GM12878 (cell line): Measurements from ENCODE around the gene IGFBP1. TPM values are rescaled to one million over a fixed set of nuclear protein-coding genes. Genes with fewer than 3 reads are reported as not detected.

Experiments used
- ATAC-seq: fragments of 200-7000 bp; cut with Tn5 transposase; 3 replicates; pipeline ENCODE4 v1.9.1; 2020; ENCODE audit warnings: mild to moderate bottlenecking, moderate library complexity
- BruUV-seq: library from RNA; stranded (reverse); fragments of 400-500 nt; replicated peaks from 2 replicates; lab custom pipeline; 2021; lab: Mats Ljungman, UMichigan
- CTCF ChIA-PET: fragments of 300-600 bp; sonication (Branson Sonifier 250); formaldehyde crosslinking; extraction: SDS; loops from one replicate; lab custom pipeline; 2021; ENCODE audit warnings: inconsistent platforms; lab: Yijun Ruan, JAX
- POLR2A ChIA-PET: fragments of 350-600 bp; formaldehyde crosslinking; extraction: SDS; loops from one replicate; lab custom pipeline; 2021; ENCODE audit warnings: inconsistent platforms; lab: Charles Lee
- RAD21 ChIA-PET: fragments of 300-600 bp; sonication (Branson Sonifier 250); formaldehyde crosslinking; loops from one replicate; lab custom pipeline; 2023; ENCODE audit warnings: antibody characterized with exemption; ENCODE audit not compliant: unreplicated experiment; lab: Charles Lee
- SMC1A ChIA-PET: fragments of 300-600 bp; sonication (Branson Sonifier 250); formaldehyde crosslinking; loops from one replicate; lab custom pipeline; 2023; ENCODE audit not compliant: unreplicated experiment, uncharacterized antibody; lab: Charles Lee
- DNase-seq: peaks from one replicate; pipeline ENCODE4 v3.0.0-alpha.2; 2011; ENCODE audit warnings: low read depth, low spot score
- FAIRE-seq: peaks from 3 replicates; lab custom pipeline; 2011; peaks lifted over from hg19 to GRCh38; lab: Jason Lieb, UNC
- H2AFZ ChIP-seq: 2 replicates; pipeline ENCODE4 v1.6.0; 2011; ENCODE audit warnings: low read depth, low read length, control low read depth; ENCODE audit not compliant: control insufficient read depth
- H3K27ac ChIP-seq: 2 replicates; pipeline ENCODE4 v1.5.1; 2011; ENCODE audit warnings: control low read depth; ENCODE audit not compliant: control insufficient read depth, insufficient read depth
- H3K27me3 ChIP-seq, 2 experiments: replicated peaks in 1 of 2; 2 replicates each; pipeline versions ENCODE4 v1.6.0 to v1.6.1; 2011; ENCODE audit warnings: low read length in 1 of 2; ENCODE audit not compliant: control insufficient read depth in 2 of 2, insufficient read depth in 2 of 2
- H3K36me3 ChIP-seq, 2 experiments: 2 replicates each; pipeline ENCODE4 v1.5.1; 2011; ENCODE audit warnings: low read length in 1 of 2; ENCODE audit not compliant: control insufficient read depth in 2 of 2, insufficient read depth in 2 of 2
- H3K4me1 ChIP-seq: 2 replicates; pipeline ENCODE4 v1.6.1; 2011; ENCODE audit warnings: mild to moderate bottlenecking, low read length, moderate library complexity, mixed read lengths; ENCODE audit not compliant: control insufficient read depth, insufficient read depth
- H3K4me2 ChIP-seq: 2 replicates; pipeline ENCODE4 v1.6.0; 2011; ENCODE audit warnings: control low read depth; ENCODE audit not compliant: control insufficient read depth, insufficient read depth
- H3K4me3 ChIP-seq: fragments of 200-600 bp; sonication (generic); 2 replicates; pipeline ENCODE4 v1.5.1; 2016
- H3K79me2 ChIP-seq: 2 replicates; pipeline ENCODE4 v1.6.0; 2011; ENCODE audit warnings: low read length; ENCODE audit not compliant: control insufficient read depth, insufficient read depth
- H3K9ac ChIP-seq: 2 replicates; pipeline ENCODE4 v1.8.0; 2011; ENCODE audit warnings: low read length, control low read depth, mixed read lengths; ENCODE audit not compliant: control insufficient read depth, insufficient read depth
- H3K9me3 ChIP-seq: replicated peaks from 3 replicates; pipeline ENCODE4 v1.5.1; 2011; ENCODE audit warnings: mild to moderate bottlenecking, low read length; ENCODE audit not compliant: control insufficient read depth, insufficient read depth
- H4K20me1 ChIP-seq: 2 replicates; pipeline ENCODE4 v1.6.0; 2011; ENCODE audit not compliant: control insufficient read depth, insufficient read depth
- CHD1 ChIP-seq: IDR thresholded peaks from 2 replicates; pipeline ENCODE4 v1.6.1; 2012; ENCODE audit warnings: low read depth, low read length, improper control_type of control experiment
- EP300 ChIP-seq, 2 experiments: fragments of 150-350 bp in 1 of 2; IDR thresholded peaks; 2 replicates each; pipeline ENCODE4 v1.6.1; 2011 to 2012; ENCODE audit warnings: low read depth in 2 of 2, low read length in 2 of 2, borderline replicate concordance in 1 of 2, improper control_type of control experiment in 1 of 2, inconsistent platforms in 1 of 2; ENCODE audit not compliant: control insufficient read depth in 1 of 2
- EZH2 ChIP-seq: IDR thresholded peaks from 2 replicates; pipeline ENCODE4 v1.6.1; 2012; ENCODE audit warnings: low read depth, mild to moderate bottlenecking, control low read depth, inconsistent platforms, low read length, borderline replicate concordance; ENCODE audit not compliant: control insufficient read depth
- GATAD2B ChIP-seq: fragments of 450-650 bp; conservative IDR thresholded peaks from 2 replicates; pipeline ENCODE4 v1.6.1; 2017; ENCODE audit warnings: low read depth, mild to moderate bottlenecking, moderate library complexity
- LARP7 ChIP-seq: fragments of 450-650 bp; IDR thresholded peaks from 2 replicates; pipeline ENCODE4 v1.6.1; 2017; ENCODE audit warnings: mild to moderate bottlenecking
- MXI1 ChIP-seq: fragments of 150-350 bp; IDR thresholded peaks from 2 replicates; pipeline ENCODE4 v1.6.1; 2011; ENCODE audit warnings: low read depth, mild to moderate bottlenecking, inconsistent platforms, low read length, improper control_type of control experiment
- NR2C1 ChIP-seq: fragments of 450-650 bp; IDR thresholded peaks from 2 replicates; pipeline ENCODE4 v1.6.1; 2017; ENCODE audit warnings: antibody characterized with exemption, mild to moderate bottlenecking, moderate library complexity
- NRF1 ChIP-seq: conservative IDR thresholded peaks from 2 replicates; pipeline ENCODE4 v1.6.1; 2011; ENCODE audit warnings: mild to moderate bottlenecking, low read depth, low read length, improper control_type of control experiment
- RELA ChIP-seq: fragments of 450-650 bp; IDR thresholded peaks from 2 replicates; pipeline ENCODE4 v1.8.0; 2014; ENCODE audit warnings: borderline replicate concordance; ENCODE audit not compliant: partially characterized antibody
- SIX5 ChIP-seq: IDR thresholded peaks from 2 replicates; pipeline ENCODE4 v1.6.1; 2011; ENCODE audit warnings: mild to moderate bottlenecking, low read depth, low read length, moderate library complexity; ENCODE audit not compliant: severe bottlenecking
- SMARCA5 ChIP-seq: fragments of 450-650 bp; IDR thresholded peaks from 2 replicates; pipeline ENCODE4 v1.6.1; 2017; ENCODE audit warnings: mild to moderate bottlenecking
- SREBF2 ChIP-seq: IDR thresholded peaks from 2 replicates; pipeline ENCODE4 v1.6.1; 2012; ENCODE audit warnings: mild to moderate bottlenecking, low read length
- SRF ChIP-seq, 2 experiments: IDR thresholded peaks; 2 replicates each; pipeline ENCODE4 v1.6.1; 2011; ENCODE audit warnings: low read depth in 2 of 2, low read length in 2 of 2, mild to moderate bottlenecking in 1 of 2, moderate library complexity in 1 of 2
- TBL1XR1 ChIP-seq: IDR thresholded peaks from 2 replicates; pipeline ENCODE4 v1.6.1; 2012; ENCODE audit warnings: low read depth, low read length, improper control_type of control experiment
- WGBS: methylation state at CpG from one replicate; pipeline ENCODE4 v1.1.6; 2016; ENCODE audit warnings: low lambda C conversion rate; ENCODE audit not compliant: insufficient replicate concordance, insufficient coverage; ENCODE audit errors: missing lambda C conversion rate; 5-methylcytosine and 5-hydroxymethylcytosine counted together
- in situ Hi-C: fragments of 300-500 bp; cut with MboI; formaldehyde crosslinking; loops from 9 replicates; pipeline ENCODE4 v1.14.3; 2018; ENCODE audit warnings: mixed read lengths
- intact Hi-C: fragments of 100-400 bp; cut with micrococcal nuclease; formaldehyde crosslinking; loops from one replicate; pipeline ENCODE4 v1.14.2; 2022; ENCODE audit not compliant: unreplicated experiment
- polyA plus RNA-seq, 11 experiments: library from polyadenylated mRNA; depleted of rRNA in 4 of 11; unstranded in 6 of 11; stranded (reverse) in 5 of 11; fragments of >200 nt; fragmentation: Nextera tagmentation in 4 of 11; fragmentation: Illumina TruSeq in 1 of 11; extraction: Ambion mirVana in 4 of 11; extraction: Trizol in 1 of 11; gene quantifications; 1 replicate in 1 of 11; 2 replicates in 10 of 11; pipeline versions ENCODE4 v1.2.1 to v1.2.3, GENCODE V29; 2011 to 2016; ENCODE audit warnings: inconsistent platforms in 2 of 11, missing spikeins in 2 of 11, low read depth in 1 of 11
- total RNA-seq, 4 experiments: library from RNA; depleted of rRNA in 3 of 4; stranded (reverse); fragments of >200 nt in 3 of 4; fragmentation: Illumina TruSeq in 1 of 4; extraction: Trizol in 1 of 4; gene quantifications; 2 replicates each; pipeline versions ENCODE4 v1.2.1 to v1.2.3, GENCODE V29; 2013 to 2021
- TF ChIP-seq, protein P1 (sequence below): IDR thresholded peaks from 2 replicates; pipeline ENCODE4 v1.6.1; 2011; ENCODE audit warnings: borderline replicate concordance, low read depth, mild to moderate bottlenecking, moderate library complexity, mixed read lengths, low read length; ENCODE audit not compliant: insufficient read depth; ENCODE audit errors: extremely low read length
- TF ChIP-seq, protein P2 (sequence below): fragments of 450-650 bp; IDR thresholded peaks from 2 replicates; pipeline ENCODE4 v1.6.1; 2018; ENCODE audit warnings: mild to moderate bottlenecking, low read depth, moderate library complexity; ENCODE audit not compliant: partially characterized antibody
- TF ChIP-seq, protein P3 (sequence below): fragments of 450-650 bp; IDR thresholded peaks from 2 replicates; pipeline ENCODE4 v1.6.1; 2016; ENCODE audit warnings: mild to moderate bottlenecking

The IGFBP1 gene
- total and polyA plus RNA-seq, 10 of the 15 experiments (the other 5 are each of a cell fraction or from before 2014, with no cell fraction given), result 0.13 TPM; not detected in 9

DNA sequence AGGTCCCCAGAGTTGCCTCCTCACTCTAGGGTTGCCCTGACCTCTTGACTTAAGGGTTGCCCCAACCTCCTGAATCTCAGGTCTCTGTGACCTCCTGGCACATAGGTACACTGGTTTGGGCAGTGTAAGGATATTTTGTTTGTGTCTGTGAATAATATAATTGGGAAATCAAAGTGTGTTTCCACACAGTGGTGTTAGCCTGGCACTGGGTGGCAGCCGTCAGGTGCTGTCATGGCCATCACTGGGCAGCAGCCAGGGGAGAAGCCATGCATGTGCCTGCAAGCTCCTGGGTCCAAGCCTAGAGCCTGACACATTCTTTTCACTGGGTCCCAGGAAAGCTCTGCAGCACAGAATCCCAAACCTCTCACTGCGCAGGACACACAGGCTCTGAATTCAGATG, 11.8 kb upstream of the IGFBP1 start:
- ChIA-PET POLR2A (no interaction called here), CTCF (no interaction called here), RAD21 (no interaction called here), SMC1A (no interaction called here)
- ATAC-seq (no peak), FAIRE-seq (no peak), DNase-seq (no peak)
- no peaks in the 10 kb centered on the region; the same call in 2 of the 3 replicates for H3K9me3 ChIP-seq
- BruUV-seq, result no TSS peak
- no peak overlapping the region for H3K9ac ChIP-seq
- in situ Hi-C loops, result no loop called here
- intact Hi-C loops, result no loop called here
- no peaks in the 10 kb centered on the region for H4K20me1 ChIP-seq
- no peak overlapping the region for H3K4me3 ChIP-seq
- TF ChIP-seq, protein P1, sequence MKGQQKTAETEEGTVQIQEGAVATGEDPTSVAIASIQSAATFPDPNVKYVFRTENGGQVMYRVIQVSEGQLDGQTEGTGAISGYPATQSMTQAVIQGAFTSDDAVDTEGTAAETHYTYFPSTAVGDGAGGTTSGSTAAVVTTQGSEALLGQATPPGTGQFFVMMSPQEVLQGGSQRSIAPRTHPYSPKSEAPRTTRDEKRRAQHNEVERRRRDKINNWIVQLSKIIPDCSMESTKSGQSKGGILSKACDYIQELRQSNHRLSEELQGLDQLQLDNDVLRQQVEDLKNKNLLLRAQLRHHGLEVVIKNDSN, result no peak
- TF ChIP-seq GATAD2B (no peak), SRF (IDR thresholded peaks at IDR 0.05; ENCODE audit: low read depth in 2 of 2, low read length in 2 of 2) (no peak), MXI1 (no peak), SIX5 (no peak), SREBF2 (no peak), EZH2 (no peak), TBL1XR1 (no peak), LARP7 (no peak), EP300 (IDR thresholded peaks at IDR 0.05; ENCODE audit: borderline replicate concordance in 1 of 2, control insufficient read depth in 1 of 2, low read depth in 2 of 2, low read length in 2 of 2) (no peak), CHD1 (no peak), NR2C1 (no peak), RELA (no peak), SMARCA5 (no peak), NRF1 (no peak)
- TF ChIP-seq, protein P2, sequence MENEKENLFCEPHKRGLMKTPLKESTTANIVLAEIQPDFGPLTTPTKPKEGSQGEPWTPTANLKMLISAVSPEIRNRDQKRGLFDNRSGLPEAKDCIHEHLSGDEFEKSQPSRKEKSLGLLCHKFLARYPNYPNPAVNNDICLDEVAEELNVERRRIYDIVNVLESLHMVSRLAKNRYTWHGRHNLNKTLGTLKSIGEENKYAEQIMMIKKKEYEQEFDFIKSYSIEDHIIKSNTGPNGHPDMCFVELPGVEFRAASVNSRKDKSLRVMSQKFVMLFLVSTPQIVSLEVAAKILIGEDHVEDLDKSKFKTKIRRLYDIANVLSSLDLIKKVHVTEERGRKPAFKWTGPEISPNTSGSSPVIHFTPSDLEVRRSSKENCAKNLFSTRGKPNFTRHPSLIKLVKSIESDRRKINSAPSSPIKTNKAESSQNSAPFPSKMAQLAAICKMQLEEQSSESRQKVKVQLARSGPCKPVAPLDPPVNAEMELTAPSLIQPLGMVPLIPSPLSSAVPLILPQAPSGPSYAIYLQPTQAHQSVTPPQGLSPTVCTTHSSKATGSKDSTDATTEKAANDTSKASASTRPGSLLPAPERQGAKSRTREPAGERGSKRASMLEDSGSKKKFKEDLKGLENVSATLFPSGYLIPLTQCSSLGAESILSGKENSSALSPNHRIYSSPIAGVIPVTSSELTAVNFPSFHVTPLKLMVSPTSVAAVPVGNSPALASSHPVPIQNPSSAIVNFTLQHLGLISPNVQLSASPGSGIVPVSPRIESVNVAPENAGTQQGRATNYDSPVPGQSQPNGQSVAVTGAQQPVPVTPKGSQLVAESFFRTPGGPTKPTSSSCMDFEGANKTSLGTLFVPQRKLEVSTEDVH, result no peak
- TF ChIP-seq, protein P3, sequence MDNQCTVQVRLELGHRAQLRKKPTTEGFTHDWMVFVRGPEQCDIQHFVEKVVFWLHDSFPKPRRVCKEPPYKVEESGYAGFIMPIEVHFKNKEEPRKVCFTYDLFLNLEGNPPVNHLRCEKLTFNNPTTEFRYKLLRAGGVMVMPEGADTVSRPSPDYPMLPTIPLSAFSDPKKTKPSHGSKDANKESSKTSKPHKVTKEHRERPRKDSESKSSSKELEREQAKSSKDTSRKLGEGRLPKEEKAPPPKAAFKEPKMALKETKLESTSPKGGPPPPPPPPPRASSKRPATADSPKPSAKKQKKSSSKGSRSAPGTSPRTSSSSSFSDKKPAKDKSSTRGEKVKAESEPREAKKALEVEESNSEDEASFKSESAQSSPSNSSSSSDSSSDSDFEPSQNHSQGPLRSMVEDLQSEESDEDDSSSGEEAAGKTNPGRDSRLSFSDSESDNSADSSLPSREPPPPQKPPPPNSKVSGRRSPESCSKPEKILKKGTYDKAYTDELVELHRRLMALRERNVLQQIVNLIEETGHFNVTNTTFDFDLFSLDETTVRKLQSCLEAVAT, result no peak
- no peaks in the 10 kb centered on the region for H3K36me3 ChIP-seq
- H3K79me2 ChIP-seq, result no peaks in the 10 kb centered on the region
- 66% methylated on average over 2 of the region's 2 CpGs for WGBS
- H3K27me3 ChIP-seq, result no peaks in the 10 kb centered on the region; a peak in 1 of 4 replicates
- no peak overlapping the region for H2AFZ ChIP-seq
- H3K27ac ChIP-seq, result no peak overlapping the region
- no peak overlapping the region for H3K4me2 ChIP-seq
- no peaks in the 10 kb centered on the region for H3K4me1 ChIP-seq
